Rectal smooth muscle tissue (tissue), 1 donor: ENCODE results near the gene NMT1.

Source experiments
- H3K27ac ChIP-seq: one replicate; pipeline ENCODE4 v1.7.0; 2013; ENCODE audit warnings: low read depth, low read length, inconsistent platforms
- H3K27me3 ChIP-seq: one replicate; pipeline ENCODE4 v1.7.0; 2013; ENCODE audit warnings: low read length; ENCODE audit not compliant: control insufficient read depth, insufficient read depth
- H3K36me3 ChIP-seq: one replicate; pipeline ENCODE4 v1.7.0; 2013; ENCODE audit warnings: low read length; ENCODE audit not compliant: control insufficient read depth, insufficient read depth
- H3K4me1 ChIP-seq: one replicate; pipeline ENCODE4 v1.7.0; 2013; ENCODE audit warnings: low read length; ENCODE audit not compliant: control insufficient read depth, insufficient read depth
- H3K4me3 ChIP-seq: one replicate; pipeline ENCODE4 v1.7.0; 2013; ENCODE audit warnings: low read length
- H3K9ac ChIP-seq: one replicate; pipeline ENCODE4 v1.7.0; 2013; ENCODE audit warnings: low read length

NMT1 gene

DNA sequence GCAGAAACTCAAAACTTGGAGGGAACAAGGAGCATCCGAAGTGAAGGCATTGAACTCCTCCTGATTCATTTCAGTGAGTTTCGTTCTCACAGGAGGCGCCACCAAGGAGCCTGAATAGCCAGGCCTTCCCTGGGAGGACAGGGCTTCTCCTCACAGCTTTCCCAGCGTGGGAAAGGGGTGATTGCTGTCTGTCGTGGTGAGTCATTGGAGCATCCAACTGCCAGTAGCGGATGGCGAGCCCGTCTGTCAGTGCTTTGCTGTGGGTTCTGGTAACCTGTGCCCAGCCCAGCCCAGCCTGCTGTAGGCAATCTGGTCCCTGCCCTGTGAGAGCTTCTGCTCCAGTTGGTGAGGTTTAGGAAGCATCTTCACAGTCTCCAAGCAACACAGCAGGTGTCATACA lies 42.9 kb downstream of the NMT1 start:
- Histone ChIP-seq H3K27ac (no peak overlapping the region), H3K4me3 (no peak overlapping the region), H3K27me3 (no peaks in the 10 kb centered on the region), H3K36me3 (peaks cover 28% of the 10 kb centered on the region), H3K4me1 (no peaks in the 10 kb centered on the region), H3K9ac (no peak overlapping the region)

DNA sequence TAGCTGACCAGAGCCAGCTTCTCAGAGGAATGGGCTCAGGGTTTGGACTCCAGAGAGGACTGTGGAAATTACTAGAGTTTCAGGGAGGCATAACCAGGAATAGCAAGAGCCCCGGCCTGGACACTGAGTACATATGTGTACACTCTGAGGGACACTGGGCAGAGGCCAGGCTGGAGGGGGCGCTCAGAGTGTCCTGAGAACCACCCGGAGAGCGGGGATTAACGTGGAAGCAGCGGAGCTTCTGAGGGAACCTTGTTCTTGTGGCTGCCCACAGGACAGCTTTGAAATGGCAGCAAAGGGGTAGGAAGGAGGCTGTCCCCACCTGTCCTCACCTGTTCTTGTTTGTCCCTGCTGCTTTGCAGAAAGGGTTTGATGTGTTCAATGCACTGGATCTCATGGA lies 43.4 kb downstream of the NMT1 start:
- Histone ChIP-seq H3K27me3 (no peaks in the 10 kb centered on the region), H3K27ac (no peak overlapping the region), H3K9ac (no peak overlapping the region), H3K4me3 (no peak overlapping the region), H3K4me1 (no peaks in the 10 kb centered on the region), H3K36me3 (peaks cover 28% of the 10 kb centered on the region)

DNA sequence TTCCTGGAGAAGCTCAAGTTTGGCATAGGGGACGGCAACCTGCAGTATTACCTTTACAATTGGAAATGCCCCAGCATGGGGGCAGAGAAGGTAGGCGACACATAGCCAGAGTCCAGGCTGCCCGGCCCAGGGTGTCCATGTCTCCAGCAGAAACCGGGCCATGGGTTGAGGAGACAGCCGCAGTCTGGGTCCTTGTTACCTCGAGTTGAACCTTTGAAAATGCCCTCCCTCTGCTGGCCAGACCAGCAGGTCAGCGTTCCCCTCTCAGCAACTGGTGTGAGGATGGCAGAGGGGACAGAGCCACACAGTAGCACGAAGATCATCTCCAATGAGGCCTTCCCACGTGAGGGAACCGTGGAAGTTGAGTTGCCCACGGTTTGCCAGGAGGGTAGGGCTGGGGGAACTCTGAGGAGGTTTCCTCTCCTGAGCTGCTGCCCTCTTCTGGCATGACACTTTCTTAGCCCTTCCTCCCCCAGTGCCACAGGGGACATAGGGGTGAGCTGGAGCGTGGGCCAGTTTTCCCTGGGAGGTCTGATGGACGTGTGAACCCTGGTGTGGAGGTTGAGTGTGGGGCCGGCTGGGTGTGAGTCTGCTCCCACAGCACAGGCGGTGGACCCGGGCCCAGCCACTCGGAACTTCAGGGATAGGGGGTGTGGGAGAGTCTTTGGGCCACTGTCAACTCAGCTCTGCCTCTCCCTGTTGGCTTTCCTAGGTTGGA lies 43.9 kb downstream of the NMT1 start:
- Histone ChIP-seq H3K4me3 (no peak overlapping the region), H3K4me1 (no peaks in the 10 kb centered on the region), H3K27ac (no peak overlapping the region), H3K9ac (no peak overlapping the region), H3K27me3 (no peaks in the 10 kb centered on the region), H3K36me3 (peaks cover 28% of the 10 kb centered on the region)

DNA sequence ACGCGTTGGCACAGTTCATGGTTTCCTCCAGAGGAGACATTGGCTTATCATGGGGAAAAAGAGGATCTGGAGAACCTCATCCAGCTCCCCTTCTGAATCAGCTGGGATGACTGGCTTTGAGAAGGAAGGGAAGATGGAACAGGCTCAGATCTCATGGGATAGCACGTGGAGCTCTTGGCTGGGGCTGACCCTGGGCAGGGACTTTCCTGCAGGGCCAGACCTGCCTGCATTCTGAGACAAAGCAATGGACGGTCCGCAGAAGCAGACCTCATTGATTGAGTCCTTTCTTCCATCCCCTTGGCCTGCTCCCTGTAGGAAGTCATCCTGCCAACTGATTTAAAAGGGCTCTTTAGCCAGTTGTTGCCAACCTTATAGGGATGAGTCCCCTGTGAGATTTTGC lies 45.0 kb downstream of the NMT1 start:
- H3K4me3 ChIP-seq, result no peak overlapping the region
- peaks cover 28% of the 10 kb centered on the region for H3K36me3 ChIP-seq
- no peaks in the 10 kb centered on the region for H3K27me3 ChIP-seq
- H3K27ac ChIP-seq, result no peak overlapping the region
- peaks cover 8% of the 10 kb centered on the region for H3K4me1 ChIP-seq
- H3K9ac ChIP-seq, result no peak overlapping the region

DNA sequence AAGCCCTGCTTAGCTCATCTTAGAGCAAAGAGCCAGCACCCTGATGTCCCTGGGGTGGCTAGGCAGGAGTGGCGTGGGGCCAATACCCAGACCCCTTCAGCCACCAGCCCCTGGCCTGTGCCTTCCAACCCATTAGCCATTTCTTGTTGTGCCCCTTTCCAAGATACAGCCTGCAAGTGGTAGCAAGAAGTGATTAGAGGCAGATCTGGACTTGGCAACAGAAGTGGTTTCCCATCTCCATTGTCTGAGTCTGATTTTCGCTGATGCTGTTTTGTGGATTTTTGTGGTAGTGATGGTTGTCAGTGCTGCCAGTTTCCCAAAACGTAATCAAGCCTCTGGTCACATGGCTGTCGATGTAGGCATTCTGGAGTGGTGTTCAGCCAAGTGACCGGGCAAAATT lies 45.5 kb downstream of the NMT1 start:
- no peak overlapping the region for H3K9ac ChIP-seq
- no peaks in the 10 kb centered on the region for H3K27me3 ChIP-seq
- no peak overlapping the region for H3K27ac ChIP-seq
- no peak overlapping the region for H3K4me3 ChIP-seq
- H3K36me3 ChIP-seq, result peaks cover 28% of the 10 kb centered on the region
- H3K4me1 ChIP-seq, result peaks cover 13% of the 10 kb centered on the region

DNA sequence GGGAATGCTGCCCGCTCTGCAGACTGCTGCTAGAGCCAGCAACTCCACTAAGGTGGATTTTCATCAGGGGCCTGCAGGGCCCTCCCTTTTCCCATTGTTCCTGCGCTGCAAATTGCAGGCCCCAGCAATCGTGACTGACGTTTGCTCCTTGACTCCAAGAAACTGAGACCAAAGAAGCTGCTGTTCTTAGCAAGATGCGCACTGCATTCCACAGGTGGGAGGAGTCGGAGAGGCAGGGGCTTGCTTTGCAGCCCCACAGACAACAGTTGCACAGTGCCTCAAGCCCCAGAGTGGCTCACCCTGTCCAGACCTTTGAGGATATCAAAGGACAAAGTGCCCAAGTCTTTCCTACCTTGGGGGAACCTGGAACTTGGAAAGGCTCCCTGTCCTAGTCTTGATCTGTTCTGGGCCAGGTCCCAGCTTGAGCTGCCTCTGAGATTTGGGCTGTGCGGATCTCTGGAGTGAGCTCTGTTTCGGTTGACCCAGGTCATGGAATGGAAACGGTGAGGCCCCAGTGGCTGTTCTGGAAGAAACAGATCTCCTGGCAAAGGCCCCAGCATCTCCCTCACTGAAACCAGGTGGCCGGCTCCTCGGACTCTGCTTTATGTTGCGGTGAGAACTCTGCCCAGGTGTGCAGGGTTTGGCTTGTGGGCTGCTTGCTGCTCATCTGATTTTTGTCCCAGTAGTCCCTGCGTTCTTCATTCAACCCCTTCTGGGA lies 46.3 kb downstream of the NMT1 start:
- H3K36me3 ChIP-seq, result peaks cover 28% of the 10 kb centered on the region
- H3K27me3 ChIP-seq, result no peaks in the 10 kb centered on the region
- no peak overlapping the region for H3K4me3 ChIP-seq
- no peak overlapping the region for H3K27ac ChIP-seq
- peaks cover 13% of the 10 kb centered on the region for H3K4me1 ChIP-seq
- H3K9ac ChIP-seq, result no peak overlapping the region

DNA sequence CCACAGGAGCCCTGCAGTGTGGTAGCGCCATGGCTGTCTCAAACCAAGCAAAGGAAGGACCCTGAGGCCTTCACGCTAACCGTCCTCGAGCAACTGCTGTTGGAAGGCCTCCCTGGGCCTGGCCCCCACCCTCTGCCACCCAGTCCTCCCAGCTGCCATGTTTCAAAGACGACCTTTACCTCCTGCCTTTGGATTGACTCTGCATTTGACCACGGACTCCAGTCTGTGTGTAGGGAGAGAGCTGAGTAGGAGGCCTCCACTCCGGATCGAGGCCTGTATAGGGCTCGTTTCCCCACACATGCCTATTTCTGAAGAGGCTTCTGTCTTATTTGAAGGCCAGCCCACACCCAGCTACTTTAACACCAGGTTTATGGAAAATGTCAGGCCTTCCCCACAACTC lies 46.9 kb downstream of the NMT1 start:
- H3K27ac ChIP-seq, result no peak overlapping the region
- no peak overlapping the region for H3K4me3 ChIP-seq
- no peak overlapping the region for H3K9ac ChIP-seq
- peaks cover 29% of the 10 kb centered on the region for H3K36me3 ChIP-seq
- peaks cover 13% of the 10 kb centered on the region for H3K4me1 ChIP-seq
- no peaks in the 10 kb centered on the region for H3K27me3 ChIP-seq

DNA sequence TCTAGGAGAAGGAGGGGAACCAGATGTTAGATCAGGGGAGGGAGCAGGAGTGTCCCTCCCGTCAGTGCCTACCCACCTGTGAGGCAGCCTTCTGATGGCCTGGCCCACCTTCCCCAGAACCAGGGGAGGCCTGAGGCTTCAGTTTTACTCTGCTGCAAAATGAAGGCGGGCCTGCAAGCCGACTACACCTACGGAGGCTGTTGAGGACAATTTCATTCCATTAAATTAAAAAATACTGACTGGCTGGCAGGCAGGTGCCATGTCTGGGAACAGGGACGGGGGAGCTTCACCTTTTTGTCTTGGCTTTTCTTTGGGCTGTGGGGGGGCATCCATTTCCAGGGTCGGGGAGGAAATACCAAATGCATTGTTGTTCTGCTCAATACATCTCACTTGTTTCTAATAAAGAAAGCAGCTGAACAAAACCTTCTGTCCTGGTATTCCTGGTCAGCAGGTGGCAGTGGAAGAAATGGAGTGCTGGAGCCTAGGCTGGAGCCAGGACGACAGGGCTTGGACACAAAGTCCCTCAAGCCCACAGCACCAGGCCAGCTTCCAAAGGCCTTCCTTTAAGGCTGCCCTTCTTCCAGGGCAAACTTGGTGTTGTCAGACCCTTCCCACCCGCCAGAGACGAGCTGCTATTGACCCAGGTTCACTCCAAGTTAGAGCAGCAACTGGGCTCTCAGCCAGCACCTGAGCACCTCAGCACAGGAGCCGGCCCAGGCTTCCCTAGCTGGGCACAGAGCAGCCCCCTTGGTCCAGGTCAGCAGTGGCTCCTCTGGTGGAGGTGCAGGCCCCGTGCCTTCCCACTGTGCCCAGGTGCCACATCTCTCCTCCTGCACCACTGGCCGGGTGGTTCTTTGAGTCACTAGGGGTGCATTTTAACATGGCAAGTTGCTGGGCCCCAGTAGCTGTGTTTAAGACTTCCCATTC lies 47.7 kb downstream of the NMT1 start:
- H3K9ac ChIP-seq, result no peak overlapping the region
- H3K27me3 ChIP-seq, result no peaks in the 10 kb centered on the region
- no peak overlapping the region for H3K4me3 ChIP-seq
- no peak overlapping the region for H3K27ac ChIP-seq
- peaks cover 29% of the 10 kb centered on the region for H3K36me3 ChIP-seq
- H3K4me1 ChIP-seq, result peaks cover 13% of the 10 kb centered on the region

DNA sequence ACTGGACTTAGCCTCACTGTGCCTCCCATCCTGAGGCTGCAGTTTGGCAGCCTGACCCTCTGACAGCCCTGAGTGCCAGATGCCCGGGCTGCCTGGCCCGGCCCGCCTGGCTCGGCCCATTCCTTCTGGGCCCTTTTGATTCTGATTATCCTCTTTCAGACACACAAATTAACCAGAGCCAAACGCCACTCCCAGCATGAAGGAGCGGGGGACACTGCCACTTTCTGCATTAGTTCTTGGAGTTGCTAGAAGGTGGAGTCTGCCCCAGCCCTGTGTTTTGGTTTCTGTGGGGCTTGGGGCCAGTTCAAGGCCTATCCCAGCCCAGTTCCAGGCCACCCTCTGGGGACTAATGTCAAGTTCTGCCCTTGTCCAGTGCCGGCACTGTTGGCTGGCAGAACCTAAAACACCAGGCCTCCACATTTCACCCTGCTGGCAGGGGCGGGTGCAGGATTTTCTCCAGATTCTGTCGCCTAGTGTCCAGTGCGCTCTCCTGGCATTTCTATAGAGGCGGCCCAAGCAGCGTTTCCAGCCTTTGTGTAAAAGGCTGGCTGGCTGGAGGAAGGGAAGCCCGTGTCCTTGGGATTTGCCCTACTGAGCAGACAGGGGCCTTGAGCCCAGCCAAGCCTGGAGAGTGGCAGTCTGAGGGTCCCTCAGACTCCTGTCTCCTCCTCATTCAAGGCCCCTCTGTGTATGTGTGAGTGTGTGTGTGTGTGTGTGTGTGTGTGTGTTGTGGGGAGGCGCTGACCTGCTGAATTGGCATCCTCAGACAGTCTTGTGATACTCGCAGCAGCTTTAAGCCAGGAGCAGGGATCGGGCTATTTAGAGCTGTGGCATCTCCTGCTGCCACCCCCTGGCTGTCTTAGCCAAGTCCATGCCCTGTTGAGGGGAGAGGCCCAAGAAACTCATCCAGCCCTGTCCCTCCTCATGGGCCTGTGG lies 49.8 kb downstream of the NMT1 start:
- Histone ChIP-seq H3K27me3 (no peaks in the 10 kb centered on the region), H3K4me3 (no peak overlapping the region), H3K9ac (no peak overlapping the region), H3K4me1 (peaks cover 13% of the 10 kb centered on the region), H3K27ac (peak overlapping the region; percentile 89), H3K36me3 (peaks cover 14% of the 10 kb centered on the region)

DNA sequence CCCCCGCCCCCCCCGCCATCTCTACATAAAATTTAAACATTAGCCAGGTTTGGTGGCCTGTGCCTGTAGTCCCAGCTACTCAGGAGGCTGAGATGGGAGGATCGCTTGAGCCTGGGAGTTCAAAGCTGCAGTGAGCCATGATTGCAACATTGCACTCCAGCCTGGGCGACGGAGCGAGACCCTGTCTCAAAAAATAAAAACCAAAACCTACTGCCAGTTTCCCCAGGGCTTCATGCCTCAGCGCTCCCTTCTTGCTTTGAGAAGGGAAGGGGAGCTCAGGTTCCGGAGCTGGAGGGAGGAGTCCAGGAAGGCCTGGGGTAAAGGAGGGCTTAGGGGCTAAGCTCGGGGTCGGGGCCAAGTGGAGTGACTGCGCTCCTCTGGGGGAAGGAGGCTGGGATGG lies 50.7 kb downstream of the NMT1 start:
- Histone ChIP-seq H3K36me3 (peaks cover 20% of the 10 kb centered on the region), H3K27me3 (no peaks in the 10 kb centered on the region), H3K4me3 (no peak overlapping the region), H3K27ac (peak overlapping the region; percentile 89), H3K4me1 (peaks cover 13% of the 10 kb centered on the region), H3K9ac (no peak overlapping the region)

DNA sequence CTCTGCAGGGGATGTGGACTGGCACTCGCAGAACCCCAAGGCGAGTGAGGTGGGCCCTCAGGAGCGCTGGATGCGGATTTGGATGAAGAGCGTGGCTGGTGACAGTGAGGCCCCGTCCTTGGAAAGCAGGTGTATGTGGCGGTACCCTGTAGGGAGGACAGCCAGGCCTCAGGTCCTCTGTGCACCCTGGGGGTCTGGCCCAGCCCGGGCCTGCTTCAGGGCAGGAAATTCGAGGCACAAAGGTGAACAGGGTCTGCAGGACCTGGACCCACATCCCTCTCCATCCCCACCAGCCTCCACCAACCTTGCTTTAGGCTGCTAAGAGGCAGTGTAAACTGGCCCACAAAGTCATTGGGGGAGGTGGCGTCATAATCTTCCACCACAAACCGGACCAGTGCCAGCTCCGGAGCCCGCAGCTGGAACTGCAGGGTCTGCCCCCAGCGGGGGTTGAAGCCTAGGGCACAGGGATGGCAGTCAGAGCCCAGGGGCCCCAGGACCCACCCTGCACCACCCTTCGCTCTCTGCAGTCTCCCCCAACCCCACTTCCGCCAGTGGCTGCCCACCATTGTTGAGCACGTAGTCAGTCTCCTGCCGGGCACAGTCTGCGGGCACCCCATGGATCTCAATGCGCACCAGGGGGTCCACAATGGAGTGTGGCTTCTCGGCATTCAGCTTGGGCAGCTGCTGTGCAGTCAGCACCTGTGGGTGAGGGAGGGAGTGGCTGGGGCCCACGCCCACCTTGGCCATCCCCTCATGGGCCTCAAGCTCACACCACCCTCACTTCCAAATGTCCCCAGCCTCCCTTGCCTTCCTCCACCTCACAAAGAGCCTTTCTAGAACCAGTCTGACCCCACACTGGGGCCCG lies 51.7 kb downstream of the NMT1 start:
- Histone ChIP-seq H3K9ac (no peak overlapping the region), H3K36me3 (peaks cover 22% of the 10 kb centered on the region), H3K27ac (peak overlapping the region; percentile 89)

More for the DNA sequence above, 51.7 kb downstream of the NMT1 start:
- H3K27me3 ChIP-seq, result no peaks in the 10 kb centered on the region
- H3K4me1 ChIP-seq, result peaks cover 13% of the 10 kb centered on the region
- H3K4me3 ChIP-seq, result no peak overlapping the region
